AG09319 (cell line): Measurements from ENCODE around the gene SLC7A9.

Experiments used
- DNase-seq: peaks from one replicate; pipeline ENCODE4 v3.0.0-alpha.2; 2010; ENCODE audit warnings: low read depth; ENCODE audit errors: extremely low read depth
- CTCF ChIP-seq: IDR thresholded peaks from 2 replicates; pipeline ENCODE4 v1.5.1; 2011; ENCODE audit warnings: low read depth, mild to moderate bottlenecking, inconsistent platforms, low read length, moderate library complexity

The SLC7A9 gene

GRCh38 chr19:32863301-32863700, 6.3 kb downstream of the SLC7A9 start:
- DNase-seq: no peak
- TF ChIP-seq CTCF: no peak

- DNase-seq: no peak
- no peak for TF ChIP-seq CTCF
Measured at GRCh38 chr19:32862741-32863140, 6.8 kb downstream of the SLC7A9 start.

- TF ChIP-seq CTCF: no peak
- no peak for DNase-seq
Measured at GRCh38 chr19:32862173-32862572, 7.4 kb downstream of the SLC7A9 start.

GRCh38 chr19:32861596-32861995, 8.0 kb downstream of the SLC7A9 start:
- no peak for TF ChIP-seq CTCF
- DNase-seq: no peak

GRCh38 chr19:32859591-32859990, 10.0 kb downstream of the SLC7A9 start:
- TF ChIP-seq CTCF: no peak
- no peak for DNase-seq

GRCh38 chr19:32858559-32858958, 11.0 kb downstream of the SLC7A9 start:
- no peak for DNase-seq
- no peak for TF ChIP-seq CTCF

GRCh38 chr19:32858155-32858554, 11.4 kb downstream of the SLC7A9 start:
- TF ChIP-seq CTCF: no peak

More at GRCh38 chr19:32858155-32858554, 11.4 kb downstream of the SLC7A9 start:
- DNase-seq: no peak
